NCI-H446 (cell line): ENCODE data around the gene NFIL3.

Source experiments
- DNase-seq, 2 experiments: peaks; one replicate each; lab custom pipeline; 2025; lab: John Stamatoyannopoulos, UW

The NFIL3 gene

DNA sequence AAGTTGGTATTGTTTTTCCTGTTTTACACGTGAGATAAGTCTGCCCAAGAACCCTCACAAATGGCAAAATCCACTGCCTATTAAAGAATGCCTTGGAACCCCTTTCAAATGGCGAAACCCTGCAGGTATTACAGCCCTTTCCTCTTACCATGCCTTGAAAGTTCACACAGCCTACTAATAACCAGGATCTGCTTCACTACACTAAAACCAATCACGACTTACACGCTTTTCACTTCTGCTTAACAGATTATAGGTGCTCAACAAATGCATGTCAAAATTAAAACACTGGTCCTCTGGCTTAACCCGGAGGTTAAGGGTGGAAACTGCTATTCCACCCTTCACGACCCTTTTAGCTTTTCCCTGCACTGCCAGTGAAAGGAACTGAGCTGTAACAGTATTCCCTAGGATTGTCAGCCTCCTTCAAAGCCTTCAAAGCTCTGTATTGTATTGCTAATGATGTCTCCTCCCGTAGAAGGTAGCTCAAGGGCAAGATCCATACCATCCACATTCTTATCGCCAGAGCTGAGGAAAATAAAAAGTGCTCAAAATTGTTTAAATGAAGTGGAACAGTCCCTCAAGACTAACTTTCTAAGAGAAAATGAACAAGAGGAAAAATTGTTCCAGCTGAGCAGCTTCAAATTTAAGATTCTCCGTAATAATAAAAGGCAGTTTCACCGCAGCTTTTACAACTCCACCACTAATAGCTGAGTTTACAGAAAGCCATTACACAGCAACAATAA, 62.9 kb downstream of the NFIL3 start:
- no peak for DNase-seq

DNA sequence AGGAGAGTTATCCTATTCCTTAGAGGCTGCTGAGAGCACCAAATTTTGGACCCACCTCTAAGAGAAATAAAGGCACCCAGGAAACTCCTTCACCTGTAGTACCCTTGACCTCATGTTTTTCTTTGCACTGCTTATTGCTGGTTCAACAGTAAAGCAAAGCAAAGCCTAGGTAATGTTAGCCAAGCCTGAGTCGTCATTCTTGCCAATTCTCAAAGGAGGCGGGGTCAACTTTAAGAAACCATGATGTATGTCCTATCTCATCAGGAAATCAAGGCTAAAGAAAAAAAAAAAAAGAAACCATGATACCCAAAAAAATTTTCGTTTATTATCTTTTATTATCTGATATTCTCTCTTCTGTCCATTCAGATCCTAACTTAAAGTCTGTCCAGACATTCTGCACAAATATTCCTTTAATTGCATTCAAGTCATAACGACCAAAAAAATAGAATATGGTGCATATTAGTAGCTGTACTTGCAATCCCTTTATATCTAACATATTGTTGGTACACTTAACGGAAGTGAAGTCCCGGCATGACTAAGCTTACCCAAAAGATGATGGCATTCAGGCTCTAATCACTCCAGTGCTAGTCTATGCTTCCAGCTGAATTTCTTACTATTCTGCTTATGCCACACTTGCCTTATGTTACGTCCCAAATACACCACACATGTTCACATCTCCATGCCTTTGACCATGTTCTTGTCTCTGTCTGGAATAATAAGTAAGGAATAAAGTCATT, 63.7 kb downstream of the NFIL3 start:
- DNase-seq = no peak

DNA sequence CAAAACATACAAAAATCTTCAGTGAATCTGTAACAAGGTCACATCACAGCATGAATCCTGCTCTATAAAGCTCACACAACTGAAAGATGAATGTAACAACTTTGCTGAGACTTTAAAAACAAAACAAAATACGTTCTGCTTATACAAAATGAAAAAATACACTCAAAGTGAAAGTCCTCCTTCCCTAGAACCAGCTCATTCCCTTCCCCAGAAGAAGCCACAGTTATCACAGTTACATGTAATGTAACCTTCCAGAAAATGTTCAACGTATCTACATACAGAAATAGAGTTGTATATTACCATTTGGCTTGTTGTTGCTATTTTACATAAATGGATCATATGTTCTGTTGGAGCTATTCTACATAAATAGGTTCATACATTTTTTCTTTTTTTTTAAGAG, 64.5 kb downstream of the NFIL3 start:
- no peak for DNase-seq
